CD4-positive, alpha-beta T cell (primary cell): Measurements from ENCODE around the gene DENND1A. TPM values are rescaled to one million over a fixed set of nuclear protein-coding genes. Genes with fewer than 3 reads are reported as not detected.
"Not testable (repeated sequence)": the region's sequence is repeated elsewhere in the genome, so short reads cannot be mapped to it uniquely, and the experiment has no call there.

Experiments
- ATAC-seq: fragments of 200-7000 bp; cut with Tn5 transposase; one replicate; pipeline ENCODE4 v1.10.0; 2022; ENCODE audit warnings: mild to moderate bottlenecking; ENCODE audit not compliant: poor library complexity
- CTCF ChIA-PET: fragments of 350-600 bp; sonication (Branson Sonifier 250); formaldehyde crosslinking; loops from one replicate; lab custom pipeline; 2021; ENCODE audit warnings: antibody characterized with exemption, inconsistent platforms; lab: Charles Lee
- POLR2A ChIA-PET: fragments of 350-600 bp; sonication (Branson Sonifier 250); formaldehyde crosslinking; loops from one replicate; lab custom pipeline; 2021; ENCODE audit warnings: antibody characterized with exemption, inconsistent platforms; lab: Charles Lee
- DNase-seq, 14 experiments: peaks; one replicate each; pipeline ENCODE4 v3.0.0-alpha.2; 2013 to 2020; ENCODE audit warnings: mixed read lengths in 2 of 14
- H3K27ac ChIP-seq, 2 donors: one replicate each; pipeline versions ENCODE4 v1.5.1 to v1.7.0; 2013; ENCODE audit warnings: low read length in 2 of 2, low read depth in 1 of 2, mild to moderate bottlenecking in 1 of 2
- H3K27me3 ChIP-seq, 2 experiments: 1 replicate in 1 of 2; 2 replicates in 1 of 2; pipeline versions ENCODE4 v1.6.1 to v1.7.0; 2013; ENCODE audit warnings: low read length in 2 of 2, control low read depth in 1 of 2, mild to moderate bottlenecking in 1 of 2, moderate library complexity in 1 of 2; ENCODE audit not compliant: insufficient read depth in 2 of 2, control insufficient read depth in 1 of 2
- H3K36me3 ChIP-seq: one replicate; pipeline ENCODE4 v1.6.1; 2013; ENCODE audit warnings: low read length, control low read depth; ENCODE audit not compliant: insufficient read depth
- H3K4me1 ChIP-seq: one replicate; pipeline ENCODE4 v1.6.1; 2013; ENCODE audit warnings: low read length, control low read depth; ENCODE audit not compliant: insufficient read depth
- H3K4me3 ChIP-seq: one replicate; pipeline ENCODE4 v1.5.1; 2013; ENCODE audit warnings: mild to moderate bottlenecking, low read length, moderate library complexity
- H3K9me3 ChIP-seq, 2 experiments: 1 replicate in 1 of 2; 2 replicates in 1 of 2; pipeline versions ENCODE4 v1.6.1 to v1.7.0; 2013; ENCODE audit warnings: low read length in 2 of 2, mild to moderate bottlenecking in 2 of 2, control low read depth in 1 of 2, moderate library complexity in 1 of 2; ENCODE audit not compliant: control insufficient read depth in 1 of 2, insufficient read depth in 1 of 2
- H3K27ac Mint-ChIP-seq: one replicate; pipeline ENCODE4 v1.8.0; 2020; ENCODE audit warnings: mixed read lengths
- H3K27me3 Mint-ChIP-seq: one replicate; pipeline ENCODE4 v1.8.0; 2021; ENCODE audit warnings: mixed read lengths
- H3K36me3 Mint-ChIP-seq: one replicate; pipeline ENCODE4 v1.8.0; 2021; ENCODE audit warnings: low read depth, mixed read lengths
- H3K4me1 Mint-ChIP-seq: one replicate; pipeline ENCODE4 v1.8.0; 2021; ENCODE audit warnings: low read depth, mixed read lengths
- H3K4me3 Mint-ChIP-seq: one replicate; pipeline ENCODE4 v1.8.0; 2020; ENCODE audit warnings: mild to moderate bottlenecking, mixed read lengths
- H3K9me3 Mint-ChIP-seq: one replicate; pipeline ENCODE4 v1.8.0; 2020; ENCODE audit warnings: mixed read lengths
- intact Hi-C, 2 experiments: fragments of 100-400 bp; cut with DNase I in 1 of 2; cut with micrococcal nuclease in 1 of 2; formaldehyde crosslinking; loops; one replicate each; pipeline versions ENCODE4 v1.15.1 to v1.9.0; 2023 to 2025; cut with DNase I, micrococcal nuclease
- total RNA-seq, 174 experiments: library from RNA in 2 of 174; stranded (reverse) in 2 of 174; gene quantifications; one replicate each; pipeline ENCODE4 v1.2.3 and lab custom pipeline; 2021 to 2026
- TF ChIP-seq, protein P1 (sequence below): fragments of 200-600 bp; IDR thresholded peaks from one replicate; pipeline ENCODE4 v1.8.0; 2022; ENCODE audit warnings: antibody characterized with exemption, mild to moderate bottlenecking

DENND1A gene
- total RNA-seq, 2 experiments from 2014 or later = 20.0 to 20.6 TPM

DNA sequence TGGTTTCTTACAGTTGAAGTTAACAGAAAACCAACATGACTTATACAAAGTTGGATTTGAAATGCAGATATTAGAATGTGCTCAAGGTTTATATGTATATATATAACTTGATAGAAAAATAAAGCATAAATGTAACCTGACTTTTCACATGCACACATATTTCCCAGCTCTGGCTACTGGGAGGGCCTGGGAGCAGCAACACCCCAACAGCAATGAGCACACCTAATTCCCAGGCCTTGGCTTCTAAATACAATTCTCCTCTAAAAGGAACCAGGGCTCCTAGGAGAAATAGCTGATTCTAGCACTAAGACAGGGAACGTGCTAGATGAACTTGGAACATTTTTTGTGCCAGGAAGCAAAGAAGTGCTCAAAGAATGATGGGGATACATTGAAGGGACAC lies 42.1 kb downstream of the DENND1A start:
- no peaks in the 10 kb centered on the region for H3K9me3 ChIP-seq
- no peak overlapping the region for H3K27ac ChIP-seq
- H3K27ac Mint-ChIP-seq = no peak overlapping the region
- H3K36me3 Mint-ChIP-seq = peaks cover 24% of the 10 kb centered on the region
- CTCF ChIA-PET = no interaction called here
- no peaks in the 10 kb centered on the region for H3K36me3 ChIP-seq
- no peaks in the 10 kb centered on the region for H3K27me3 ChIP-seq
- no peak overlapping the region for H3K4me3 ChIP-seq
- POLR2A ChIA-PET = no interaction called here
- TF ChIP-seq, protein P1, sequence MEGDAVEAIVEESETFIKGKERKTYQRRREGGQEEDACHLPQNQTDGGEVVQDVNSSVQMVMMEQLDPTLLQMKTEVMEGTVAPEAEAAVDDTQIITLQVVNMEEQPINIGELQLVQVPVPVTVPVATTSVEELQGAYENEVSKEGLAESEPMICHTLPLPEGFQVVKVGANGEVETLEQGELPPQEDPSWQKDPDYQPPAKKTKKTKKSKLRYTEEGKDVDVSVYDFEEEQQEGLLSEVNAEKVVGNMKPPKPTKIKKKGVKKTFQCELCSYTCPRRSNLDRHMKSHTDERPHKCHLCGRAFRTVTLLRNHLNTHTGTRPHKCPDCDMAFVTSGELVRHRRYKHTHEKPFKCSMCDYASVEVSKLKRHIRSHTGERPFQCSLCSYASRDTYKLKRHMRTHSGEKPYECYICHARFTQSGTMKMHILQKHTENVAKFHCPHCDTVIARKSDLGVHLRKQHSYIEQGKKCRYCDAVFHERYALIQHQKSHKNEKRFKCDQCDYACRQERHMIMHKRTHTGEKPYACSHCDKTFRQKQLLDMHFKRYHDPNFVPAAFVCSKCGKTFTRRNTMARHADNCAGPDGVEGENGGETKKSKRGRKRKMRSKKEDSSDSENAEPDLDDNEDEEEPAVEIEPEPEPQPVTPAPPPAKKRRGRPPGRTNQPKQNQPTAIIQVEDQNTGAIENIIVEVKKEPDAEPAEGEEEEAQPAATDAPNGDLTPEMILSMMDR = no peak
- no peaks in the 10 kb centered on the region for H3K4me1 ChIP-seq
- H3K4me1 Mint-ChIP-seq = peaks cover 10% of the 10 kb centered on the region
- ATAC-seq (no peak), DNase-seq (no peak)
- H3K27me3 Mint-ChIP-seq = no peaks in the 10 kb centered on the region
- intact Hi-C loops = no loop called here
- no peak overlapping the region for H3K4me3 Mint-ChIP-seq
- no peaks in the 10 kb centered on the region for H3K9me3 Mint-ChIP-seq

DNA sequence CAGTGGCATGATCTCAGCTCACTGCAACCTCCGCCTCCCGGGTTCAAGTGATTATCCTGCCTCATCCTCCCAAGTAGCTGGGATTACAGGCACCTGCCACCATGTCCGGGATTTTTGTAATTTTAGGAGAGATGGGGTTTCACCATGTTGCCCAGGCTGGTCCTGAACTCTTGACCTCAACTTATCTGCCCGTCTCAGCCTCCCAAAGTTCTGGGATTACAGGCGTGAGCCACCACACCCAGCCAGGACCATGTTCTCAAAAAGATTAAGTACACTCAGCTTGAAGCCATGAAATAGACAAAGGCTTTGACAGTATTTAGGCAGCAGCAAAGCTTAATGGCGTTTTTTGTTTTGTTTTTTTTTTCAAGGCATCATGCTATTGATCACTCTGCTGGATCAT lies 44.1 kb downstream of the DENND1A start:
- peaks cover 24% of the 10 kb centered on the region for H3K36me3 Mint-ChIP-seq
- H3K27ac ChIP-seq, POLR2A ChIA-PET, H3K9me3 ChIP-seq, H3K4me1 ChIP-seq, intact Hi-C loops, CTCF ChIA-PET, ATAC-seq, H3K27me3 ChIP-seq, DNase-seq, H3K4me3 ChIP-seq, H3K4me3 Mint-ChIP-seq, H3K36me3 ChIP-seq, H3K9me3 Mint-ChIP-seq, H3K27me3 Mint-ChIP-seq, H3K27ac Mint-ChIP-seq: not testable (repeated sequence)
- H3K4me1 Mint-ChIP-seq = peaks cover 23% of the 10 kb centered on the region

DNA sequence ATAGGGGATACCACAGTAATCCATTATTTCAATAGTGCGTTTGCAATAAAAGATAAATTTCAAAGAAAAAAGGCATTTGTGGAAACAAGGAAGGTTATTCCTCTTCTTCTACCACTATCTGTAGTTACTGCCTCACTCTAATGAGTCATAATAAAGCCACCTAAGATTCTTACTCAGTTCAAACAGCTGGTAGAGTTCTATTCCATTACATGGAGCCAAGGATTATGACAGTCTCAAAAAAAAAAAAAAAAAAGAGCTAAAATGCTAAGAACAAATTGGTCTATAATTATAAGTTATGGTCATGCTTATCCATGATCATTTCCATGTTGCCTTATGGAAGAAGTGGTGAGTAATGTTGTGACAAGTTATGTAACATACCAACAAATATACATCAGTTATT lies 46.3 kb downstream of the DENND1A start:
- no peaks in the 10 kb centered on the region for H3K27me3 ChIP-seq
- H3K36me3 Mint-ChIP-seq = peaks cover 23% of the 10 kb centered on the region
- H3K27ac ChIP-seq = no peak overlapping the region
- no peak overlapping the region for H3K4me3 ChIP-seq
- no peaks in the 10 kb centered on the region for H3K9me3 Mint-ChIP-seq
- POLR2A ChIA-PET = interaction anchor here (0.9 kb wide), 1 partner anchor 15 kb away, joined by 3 read pairs; no protein-coding TSS in a partner anchor
- CTCF ChIA-PET = no interaction called here
- peaks cover 23% of the 10 kb centered on the region for H3K4me1 Mint-ChIP-seq
- peaks cover under 1% of the 10 kb centered on the region for H3K36me3 ChIP-seq
- no peaks in the 10 kb centered on the region for H3K4me1 ChIP-seq
- ATAC-seq = no peak
- no peaks in the 10 kb centered on the region for H3K27me3 Mint-ChIP-seq
- no peak overlapping the region for H3K27ac Mint-ChIP-seq
- DNase-seq = no peak
- no peak overlapping the region for H3K4me3 Mint-ChIP-seq
- intact Hi-C loops = no loop called here
- TF ChIP-seq, protein P1 = no peak
- no peaks in the 10 kb centered on the region for H3K9me3 ChIP-seq

DNA sequence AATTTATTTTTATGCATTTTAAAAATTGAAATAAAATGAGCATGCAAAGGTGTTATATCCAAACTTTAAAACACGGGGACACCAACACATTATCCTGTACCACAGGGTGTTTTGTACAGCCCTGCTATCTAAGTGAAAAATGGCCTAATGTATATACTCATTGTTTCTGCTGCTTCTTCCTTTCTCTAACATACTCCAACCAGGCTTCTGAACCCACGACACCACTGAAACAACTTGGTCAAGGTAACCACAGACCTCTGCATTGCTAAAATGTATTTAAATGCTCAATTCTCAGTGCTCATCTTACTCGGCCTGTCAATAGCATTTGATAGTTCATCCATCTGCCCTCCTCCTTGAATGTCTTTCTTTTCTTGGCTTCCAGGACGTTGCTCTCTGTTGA lies 48.3 kb downstream of the DENND1A start:
- H3K27me3 ChIP-seq = no peaks in the 10 kb centered on the region
- ChIA-PET POLR2A (no interaction called here), CTCF (no interaction called here)
- Mint-ChIP-seq H3K27ac (no peak overlapping the region), H3K36me3 (peaks cover 21% of the 10 kb centered on the region), H3K4me3 (no peak overlapping the region), H3K4me1 (peaks cover 23% of the 10 kb centered on the region), H3K27me3 (no peaks in the 10 kb centered on the region), H3K9me3 (no peaks in the 10 kb centered on the region)
- DNase-seq (no peak), ATAC-seq (no peak)
- H3K4me1 ChIP-seq = no peaks in the 10 kb centered on the region
- H3K9me3 ChIP-seq = no peaks in the 10 kb centered on the region
- TF ChIP-seq, protein P1 = no peak
- H3K36me3 ChIP-seq = peaks cover 2% of the 10 kb centered on the region
- intact Hi-C loops = no loop called here
- no peak overlapping the region for H3K27ac ChIP-seq
- no peak overlapping the region for H3K4me3 ChIP-seq
